Activated gamma-delta T cell (primary cell): ENCODE results near the gene ST6GALNAC2.
"Not testable (repeated sequence)": the region's sequence is repeated elsewhere in the genome, so short reads cannot be mapped to it uniquely, and the experiment has no call there.

ENCODE experiments used
- DNase-seq: peaks from one replicate; lab custom pipeline; 2025; lab: John Stamatoyannopoulos, UW
- total RNA-seq, 2 donors: gene quantifications; one replicate each; lab custom pipeline; 2026; lab: John Stamatoyannopoulos, UW

Gene ST6GALNAC2
- total RNA-seq: 1.5 to 4.8 reads per million in 2 donors

- peak; percentile 46 for DNase-seq
Observed at GRCh38 chr17:76585649-76586593, at the start of gene ST6GALNAC2. Gene ST6GALNAC2 (minus strand): TSS chr17:76585860. CDS start chr17:76585808, 52 bp downstream.

GRCh38 chr17:76635039-76635438 is 49.4 kb upstream of the ST6GALNAC2 start:
- DNase-seq: no peak

- DNase-seq: no peak
Observed at GRCh38 chr17:76633628-76634328, 48.1 kb upstream of the ST6GALNAC2 start.

GRCh38 chr17:76631821-76632565 is 46.3 kb upstream of the ST6GALNAC2 start:
- DNase-seq: no peak

GRCh38 chr17:76630151-76630550 is 44.5 kb upstream of the ST6GALNAC2 start:
- no peak for DNase-seq

- no peak for DNase-seq
Observed at GRCh38 chr17:76627510-76627909, 41.9 kb upstream of the ST6GALNAC2 start.

GRCh38 chr17:76626442-76626841 is 40.8 kb upstream of the ST6GALNAC2 start:
- DNase-seq: no peak

- no peak for DNase-seq
Observed at GRCh38 chr17:76625496-76625895, 39.8 kb upstream of the ST6GALNAC2 start.

GRCh38 chr17:76623271-76624146 is 37.8 kb upstream of the ST6GALNAC2 start:
- DNase-seq: peak; percentile 47

- DNase-seq: no peak
Observed at GRCh38 chr17:76617838-76618237, 32.2 kb upstream of the ST6GALNAC2 start.

GRCh38 chr17:76614912-76615617 is 29.4 kb upstream of the ST6GALNAC2 start:
- no peak for DNase-seq

- not testable (repeated sequence) for DNase-seq
Observed at GRCh38 chr17:76614064-76614759, 28.6 kb upstream of the ST6GALNAC2 start.

- DNase-seq: no peak
Observed at GRCh38 chr17:76612977-76613851, 27.6 kb upstream of the ST6GALNAC2 start.

- no peak for DNase-seq
Observed at GRCh38 chr17:76612465-76612864, 26.8 kb upstream of the ST6GALNAC2 start.

GRCh38 chr17:76611758-76612157 is 26.1 kb upstream of the ST6GALNAC2 start:
- no peak for DNase-seq

GRCh38 chr17:76611080-76611749 is 25.6 kb upstream of the ST6GALNAC2 start:
- not testable (repeated sequence) for DNase-seq

GRCh38 chr17:76606685-76607084 is 21.0 kb upstream of the ST6GALNAC2 start:
- DNase-seq: not testable (repeated sequence)

GRCh38 chr17:76601065-76601464 is 15.4 kb upstream of the ST6GALNAC2 start:
- no peak for DNase-seq
